ENCODE measurements around the gene SLC44A3.
A peak's percentile ranks its signal among the peaks of the same experiment; 100 is the strongest.
"Not testable (repeated sequence)": the region's sequence is repeated elsewhere in the genome, so short reads cannot be mapped to it uniquely, and the experiment has no call there.

The SLC44A3 gene

DNA sequence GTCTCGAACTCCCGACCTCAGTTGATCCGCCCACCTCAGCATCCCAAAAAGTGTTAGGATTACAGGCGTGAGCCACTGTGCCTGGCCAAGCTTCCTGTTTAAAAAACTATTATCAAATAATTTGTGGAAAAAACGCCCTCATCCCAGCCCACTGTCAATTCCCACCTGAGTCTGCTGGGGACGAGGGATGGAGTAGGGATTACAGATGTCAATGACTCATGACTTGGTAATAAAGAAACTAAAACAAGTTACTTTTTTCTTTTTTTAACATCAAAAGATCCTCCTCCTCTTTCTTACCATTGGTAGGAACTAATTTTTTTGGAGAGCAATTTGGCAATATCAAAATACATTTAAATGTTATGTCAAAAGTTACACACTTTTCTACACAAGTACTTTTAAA lies 97.1 kb downstream of the SLC44A3 start:
- no peak for DNase-seq

DNA sequence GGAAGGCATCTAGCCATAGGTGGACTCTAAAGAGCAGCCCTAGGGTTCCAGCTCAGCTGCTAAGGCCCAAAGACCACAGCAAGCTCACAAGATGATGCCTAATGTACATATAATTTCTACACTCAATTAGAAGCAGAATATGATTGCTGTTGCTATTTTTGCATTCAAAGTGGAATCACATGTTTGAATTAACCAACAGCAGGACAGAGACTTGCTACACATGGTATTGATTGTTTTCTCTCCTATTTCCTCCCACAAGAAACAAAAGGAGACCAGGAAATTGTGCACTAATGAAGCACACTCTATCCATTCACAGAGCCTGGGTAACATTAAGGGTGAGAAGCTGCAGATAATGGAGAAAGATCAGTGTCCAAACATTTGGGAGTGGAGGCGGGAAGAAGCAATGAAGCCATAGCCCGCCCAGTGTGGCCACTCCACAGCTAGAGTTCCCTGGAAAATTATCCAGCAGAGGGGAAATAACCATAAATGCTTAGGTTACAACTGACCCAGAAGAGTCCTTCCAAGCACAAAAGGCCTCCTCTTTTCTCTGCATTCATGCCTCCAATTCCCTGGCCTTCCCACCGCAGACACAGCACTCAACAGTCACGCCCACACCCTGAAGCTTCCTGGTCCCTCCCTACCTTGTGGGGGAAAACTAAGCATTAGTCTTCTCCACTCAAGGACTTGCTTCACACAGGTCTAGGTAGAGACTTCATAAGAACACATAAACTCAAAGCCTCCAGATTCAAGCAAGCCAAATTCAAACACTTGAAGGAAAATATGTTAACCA lies 99.3 kb downstream of the SLC44A3 start:
- no peak for DNase-seq

DNA sequence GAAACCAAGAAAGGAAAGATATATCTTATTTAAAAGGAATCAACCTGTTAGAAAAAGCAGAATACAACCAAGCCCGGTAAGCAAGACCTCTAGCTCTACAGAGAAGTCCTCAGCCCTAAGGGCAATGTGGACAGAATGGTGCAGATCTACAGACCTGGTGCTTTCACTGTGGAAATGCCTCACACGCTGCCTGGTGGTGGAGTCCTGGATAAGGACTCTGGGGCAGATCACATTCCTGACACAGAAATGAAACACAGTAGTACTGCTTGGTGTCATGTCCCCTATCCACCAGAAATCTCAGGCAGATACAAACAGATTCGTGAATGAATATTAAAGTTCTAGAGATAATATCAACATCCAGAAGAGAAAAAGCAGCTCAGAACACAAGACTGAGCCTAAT lies 99.9 kb downstream of the SLC44A3 start:
- DNase-seq = no peak

DNA sequence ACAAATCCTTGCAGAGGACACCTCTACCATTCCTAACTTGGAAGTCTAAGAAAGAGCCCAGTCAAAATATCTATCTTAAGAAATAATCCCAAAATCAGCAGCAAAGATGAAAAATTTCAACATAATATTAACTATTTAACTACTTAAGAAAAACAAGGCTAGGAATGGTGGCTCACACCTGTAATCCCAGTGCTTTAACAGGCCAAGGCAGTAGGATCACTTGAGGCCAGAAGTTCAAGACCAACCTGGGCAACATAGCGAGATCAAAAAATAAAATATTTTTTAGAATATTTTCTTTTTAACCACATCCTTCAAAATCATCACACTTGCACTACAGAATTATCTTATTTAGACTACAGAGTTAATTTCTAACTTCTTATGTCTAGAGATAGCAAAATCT lies 101.8 kb downstream of the SLC44A3 start:
- no peak for DNase-seq

DNA sequence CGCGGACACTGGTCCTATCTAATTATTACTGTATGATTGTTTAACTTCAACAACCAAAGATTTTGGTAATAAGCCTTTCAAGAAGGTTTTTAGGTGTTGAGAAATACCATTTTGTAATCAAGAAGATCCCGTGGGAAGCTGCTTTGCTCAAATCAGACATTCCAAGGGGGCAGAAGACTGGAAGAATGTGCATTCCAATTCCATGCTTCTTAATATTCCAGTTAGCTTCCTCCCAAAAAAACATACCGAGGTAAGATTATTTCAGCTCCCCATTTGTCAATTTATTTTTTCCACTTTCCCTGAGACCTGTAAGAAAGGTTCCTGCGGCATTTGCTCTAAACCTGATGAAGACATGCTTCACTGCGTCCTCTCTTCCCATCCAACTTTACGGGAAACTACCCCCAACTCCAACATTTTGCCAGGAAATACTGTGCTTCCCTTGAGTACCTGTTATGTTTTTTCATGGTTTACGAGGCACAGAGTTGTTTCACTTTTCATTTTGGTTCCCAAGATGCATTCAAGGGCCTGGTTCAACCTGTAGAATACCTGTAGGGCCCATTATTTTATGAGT lies 102.7 kb downstream of the SLC44A3 start:
- DNase-seq = no peak

DNA sequence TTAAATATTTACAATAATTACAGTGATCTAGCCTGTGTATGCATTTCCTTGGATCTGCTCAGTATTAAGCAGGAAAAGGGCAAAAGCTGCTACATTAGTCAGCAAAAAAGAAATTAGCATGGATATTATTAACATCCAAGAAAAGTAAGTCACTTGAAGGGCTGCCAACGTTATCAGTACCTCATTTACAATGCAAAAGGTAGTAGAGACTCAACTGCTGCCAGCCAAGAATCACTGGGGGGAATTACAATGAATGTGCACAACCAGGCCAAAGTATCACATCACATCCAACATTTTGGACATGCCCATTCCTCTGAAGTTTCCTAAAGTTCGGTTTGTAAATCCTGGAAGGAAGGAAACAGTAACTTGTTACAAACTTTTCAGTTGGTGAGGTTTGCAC lies 104.8 kb downstream of the SLC44A3 start:
- DNase-seq = no peak

DNA sequence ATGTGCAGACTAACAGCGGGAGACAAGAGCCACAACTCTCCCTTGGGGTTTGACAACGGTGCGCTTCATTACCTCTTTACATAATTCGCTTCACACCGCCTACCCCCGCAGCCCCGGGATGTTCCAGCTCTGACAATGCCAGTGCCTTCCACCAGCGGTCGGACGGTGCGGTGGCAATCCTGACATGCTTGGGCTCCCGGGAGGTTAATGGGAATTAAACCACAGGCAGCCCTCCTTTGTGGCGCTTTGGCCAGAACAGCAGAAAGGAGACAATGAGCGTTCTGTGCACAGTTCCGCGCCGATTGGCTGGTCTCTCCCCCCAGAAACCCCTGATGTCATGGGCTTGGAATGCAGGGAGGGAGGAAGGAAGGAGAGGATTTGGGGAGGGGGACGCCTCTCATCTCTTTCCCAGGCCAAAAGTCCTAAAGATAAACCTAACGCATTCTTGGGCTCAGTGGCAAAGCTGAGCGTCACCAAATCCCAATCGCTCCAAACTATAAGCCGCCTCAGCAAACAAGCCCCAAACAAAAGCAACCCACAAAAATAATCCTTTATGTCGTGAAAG lies 105.5 kb downstream of the SLC44A3 start:
- peak; percentile 9 for DNase-seq

DNA sequence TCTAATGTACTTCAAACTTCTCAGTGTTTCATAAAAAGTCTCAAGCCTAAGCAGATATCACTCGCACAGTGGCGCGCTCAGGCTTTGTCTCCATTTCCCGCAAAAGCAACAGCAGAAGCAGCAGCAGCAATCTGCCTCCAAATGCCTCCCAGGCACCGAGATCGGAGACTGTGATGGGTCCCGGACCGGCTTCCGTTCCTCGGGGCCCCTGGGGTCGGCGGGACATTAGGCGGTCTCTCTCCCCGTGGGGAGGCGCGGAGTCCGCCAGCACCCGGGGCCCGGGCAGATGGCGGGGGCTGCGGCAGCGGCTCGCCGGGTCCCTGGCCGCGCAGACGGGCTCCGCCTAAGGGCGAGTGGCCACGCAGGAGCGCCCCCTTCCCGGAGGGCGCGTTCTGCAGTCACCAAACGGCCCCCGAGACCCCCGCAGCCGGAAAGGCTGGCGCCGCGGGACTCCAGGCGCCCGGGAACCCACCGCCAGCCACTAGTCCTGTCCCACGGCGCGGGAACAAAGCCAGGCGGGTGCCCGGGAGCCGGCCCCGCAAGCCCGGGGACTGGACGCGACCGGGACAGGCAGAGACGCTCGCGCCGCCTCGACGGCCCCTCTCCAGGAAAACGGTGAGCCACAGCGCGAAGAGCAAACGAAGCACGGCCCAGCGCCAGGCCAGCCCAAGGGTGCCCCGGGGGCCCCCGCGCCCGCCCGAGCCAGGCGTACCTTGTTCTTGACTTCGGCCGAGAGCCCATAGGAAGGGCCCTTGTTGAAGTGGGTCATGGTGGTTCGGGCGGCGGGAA lies 106.2 kb downstream of the SLC44A3 start:
- DNase-seq = peak; percentile 49

DNA sequence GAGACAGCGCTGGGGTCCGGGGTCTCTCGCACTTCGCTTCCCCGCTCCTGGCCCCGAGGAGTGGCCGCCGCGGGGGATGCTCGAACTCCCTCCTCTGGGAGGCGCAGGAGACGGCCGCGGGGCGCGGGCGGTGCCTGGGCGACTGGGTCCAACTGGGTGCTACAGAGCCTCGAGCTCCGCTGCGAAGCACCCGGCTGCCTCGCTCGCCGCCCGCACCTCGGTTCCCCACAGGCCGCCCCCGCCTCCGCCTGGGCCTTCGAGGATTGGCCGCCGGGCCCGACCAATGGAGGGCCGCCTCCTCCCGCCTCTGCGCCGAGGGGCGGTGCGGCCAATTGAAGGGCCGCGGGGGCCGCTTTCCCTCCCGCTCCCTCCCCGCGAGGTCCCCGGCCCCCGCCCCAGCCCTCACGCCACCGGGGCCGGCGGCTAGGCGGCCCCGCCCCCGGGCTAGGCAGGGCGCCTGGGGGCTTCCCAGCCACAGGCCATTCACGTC lies 106.8 kb downstream of the SLC44A3 start, which contains the start of gene CNN3:
Gene CNN3, minus strand, starts transcription at position 196 of the 490 bp plus-strand sequence. CDS start 216 bp downstream, outside the sequence.
- peak; percentile 78 for DNase-seq

DNA sequence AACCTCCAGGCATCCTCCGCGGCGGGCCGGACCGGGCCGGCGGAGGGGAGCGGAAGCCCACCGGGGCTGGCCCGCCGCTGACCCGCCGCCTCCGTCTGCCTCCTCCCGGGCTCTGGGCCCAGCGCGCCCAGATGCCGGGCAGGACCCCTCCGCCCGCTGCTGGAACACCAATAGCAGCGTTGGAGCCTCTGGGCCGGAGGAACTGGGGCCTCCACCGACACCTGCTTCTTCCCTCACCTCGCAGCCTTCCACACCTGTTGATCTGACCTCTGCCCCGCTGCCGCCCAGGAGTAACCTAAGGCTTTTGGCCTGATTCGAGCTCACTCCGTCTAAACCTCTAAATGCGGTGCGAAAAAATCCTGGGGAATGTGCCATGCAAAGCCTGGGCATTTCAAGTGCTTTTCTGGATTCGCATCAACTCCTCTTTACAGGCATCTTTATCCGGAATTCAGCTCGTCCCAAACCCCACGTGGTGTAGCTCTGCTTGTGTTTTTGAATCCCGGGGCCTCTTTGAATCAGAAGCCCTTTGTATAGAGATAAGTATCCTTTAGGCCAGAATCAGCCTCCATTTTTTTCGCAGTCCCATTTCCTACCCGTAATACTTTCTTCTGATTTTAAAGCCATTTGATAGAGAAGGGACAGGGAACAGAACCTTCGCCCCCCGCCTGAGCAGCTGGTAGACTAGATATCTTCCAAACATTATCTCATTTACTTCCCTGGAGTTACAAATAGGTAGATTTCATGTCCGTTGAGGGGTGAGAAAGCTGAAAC lies 107.4 kb downstream of the SLC44A3 start:
- no peak for DNase-seq

DNA sequence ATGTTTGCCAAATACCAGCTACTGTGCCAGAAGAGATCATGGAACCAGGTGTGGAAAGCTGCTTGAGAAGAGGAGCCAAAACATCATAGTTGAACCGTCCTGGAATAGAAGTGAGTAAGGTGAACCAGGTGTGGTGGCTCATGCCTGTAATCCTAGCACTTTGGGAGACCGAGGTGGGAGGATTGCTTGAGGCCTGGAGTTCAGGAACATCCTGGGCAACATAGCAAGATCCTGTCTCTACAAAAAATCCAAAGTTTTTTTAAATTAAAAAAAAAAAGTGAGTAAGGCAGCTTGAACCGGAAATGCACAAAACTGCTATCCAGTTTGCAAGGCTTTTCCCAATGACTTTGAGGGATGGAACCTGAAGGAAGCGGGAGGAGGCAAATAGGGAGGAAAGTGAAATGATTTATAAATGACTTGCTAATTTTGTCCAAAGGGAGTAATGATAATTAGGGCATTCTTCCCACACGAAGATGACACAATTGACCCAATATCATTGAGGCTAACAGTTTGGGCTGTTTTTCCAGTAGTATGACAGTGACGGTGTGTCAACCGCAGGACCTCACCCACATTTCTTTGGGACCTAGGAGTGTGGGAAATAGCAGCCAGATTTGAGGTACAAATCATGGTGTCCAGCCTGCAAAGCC lies 108.3 kb downstream of the SLC44A3 start:
- DNase-seq = no peak

DNA sequence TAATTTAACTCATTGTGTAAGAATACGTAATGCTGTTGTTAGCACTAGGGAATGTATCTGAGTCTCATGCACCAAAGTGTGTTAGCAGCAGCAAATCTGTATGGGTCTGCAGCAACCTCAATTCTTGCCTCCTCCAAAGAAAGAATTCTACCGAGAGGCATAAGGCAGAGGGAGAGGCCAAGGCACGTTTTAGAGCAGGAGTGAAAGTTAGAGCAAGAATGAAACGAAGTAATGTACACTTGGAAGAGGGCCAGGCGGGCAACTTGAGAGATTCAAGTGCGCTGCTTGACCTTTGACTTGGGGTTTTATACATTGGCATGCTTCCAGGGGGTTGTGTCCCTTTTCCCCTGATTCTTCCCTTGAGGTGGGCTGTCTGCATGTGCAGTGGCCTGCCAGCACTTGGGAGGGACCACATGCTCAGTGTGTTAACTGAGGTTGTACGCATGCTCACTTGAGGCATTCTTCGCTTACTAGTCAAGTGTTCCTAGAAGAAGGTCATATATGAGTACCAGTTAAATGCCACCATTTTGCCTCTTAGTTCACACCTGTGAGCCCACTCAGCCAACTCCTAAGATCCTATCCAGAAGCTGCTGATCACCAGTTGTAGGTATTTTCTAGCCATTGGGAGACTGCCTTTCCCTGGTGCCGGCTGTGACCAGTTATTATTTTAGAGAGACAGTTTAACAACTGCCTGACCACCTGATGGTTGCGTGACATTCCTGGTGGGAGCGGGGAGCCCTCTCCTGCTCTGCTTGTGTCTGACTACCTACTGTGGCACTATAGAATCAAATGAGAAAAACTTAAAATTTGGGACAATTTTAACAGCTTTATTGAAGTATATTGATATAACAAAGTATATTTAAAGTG lies 109.4 kb downstream of the SLC44A3 start:
- no peak for DNase-seq

DNA sequence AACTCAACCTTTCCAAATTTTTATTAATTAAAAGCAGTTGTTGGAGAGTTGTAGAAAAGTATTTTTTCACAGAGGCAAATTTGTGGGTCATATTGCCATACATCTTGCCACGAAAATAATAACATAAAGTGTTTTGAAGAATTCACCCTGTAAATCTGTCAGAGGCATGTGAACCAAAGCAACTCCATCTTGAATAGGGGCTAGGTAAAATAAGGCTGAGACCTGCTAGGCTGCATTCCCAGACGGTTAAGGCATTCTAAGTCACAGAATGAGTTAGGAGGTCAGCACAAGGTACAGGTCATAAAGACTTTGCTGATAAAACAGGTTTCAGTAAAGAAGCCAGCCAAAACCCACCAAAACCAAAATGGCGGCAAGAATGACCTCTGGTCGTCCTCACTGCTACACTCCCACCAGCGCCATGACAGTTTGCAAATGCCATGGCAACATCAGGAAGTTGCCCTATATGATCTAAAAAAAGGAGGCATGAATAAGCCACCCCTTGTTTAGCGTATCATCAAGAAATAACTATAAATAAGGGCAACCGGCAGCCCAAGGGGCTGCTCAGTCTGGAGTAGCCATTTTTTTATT lies 111.2 kb downstream of the SLC44A3 start:
- DNase-seq = no peak

DNA sequence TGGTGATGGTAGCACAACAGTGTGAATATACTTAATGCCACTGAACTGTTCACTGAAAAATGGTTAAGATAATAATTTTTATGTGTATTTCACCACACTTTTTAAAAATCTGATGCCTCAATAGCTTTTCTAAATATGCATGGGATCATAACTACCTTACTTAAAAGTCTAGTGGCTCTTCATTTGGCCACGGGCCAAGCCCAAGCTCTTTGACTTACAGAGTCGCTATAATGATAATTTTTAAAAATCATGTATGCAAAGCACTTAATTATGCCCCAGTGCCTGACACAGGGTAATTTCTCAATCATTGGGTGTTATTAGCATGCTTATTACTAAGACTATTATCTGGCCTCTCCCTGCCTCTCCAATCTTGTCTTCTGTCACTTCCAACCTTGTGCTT lies 114.4 kb downstream of the SLC44A3 start:
- DNase-seq = no peak

DNA sequence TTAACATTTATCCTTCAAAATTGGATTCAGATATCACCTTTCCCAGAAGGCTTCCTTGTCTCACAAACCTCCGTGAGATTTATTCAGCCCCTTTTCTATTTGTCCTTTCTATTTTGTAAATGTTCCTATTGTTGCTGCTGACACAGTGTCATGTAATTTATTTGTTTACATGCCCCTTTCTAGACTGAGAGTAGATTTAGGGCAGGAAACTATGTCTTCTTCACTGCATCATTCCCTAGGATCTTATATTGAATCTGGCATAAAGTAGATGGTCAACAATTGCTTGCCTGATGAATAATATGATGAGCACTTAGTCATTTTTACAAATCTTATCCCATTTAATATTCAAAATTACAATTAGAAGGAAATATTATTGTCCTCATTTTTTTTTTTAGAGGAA lies 114.9 kb downstream of the SLC44A3 start:
- no peak for DNase-seq

DNA sequence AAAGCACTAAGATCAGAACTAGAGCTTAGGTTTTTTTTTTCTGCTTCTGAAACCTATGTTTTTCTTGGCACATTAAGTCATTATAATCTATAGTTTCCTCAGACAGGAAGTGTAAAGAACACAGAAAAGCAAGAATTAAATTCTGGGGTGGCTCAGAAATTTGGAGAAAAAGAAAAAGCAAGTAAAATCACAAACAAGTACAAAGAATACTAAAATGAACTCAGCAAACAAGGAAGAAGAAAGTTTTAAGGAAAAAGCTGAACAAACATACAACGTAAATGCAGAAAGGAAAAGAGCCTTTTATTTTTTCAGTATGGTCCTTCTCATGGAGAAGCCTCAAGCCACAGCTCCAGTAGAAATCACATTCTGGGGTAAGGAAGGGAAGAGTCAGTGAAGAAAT lies 115.3 kb downstream of the SLC44A3 start:
- no peak for DNase-seq

DNA sequence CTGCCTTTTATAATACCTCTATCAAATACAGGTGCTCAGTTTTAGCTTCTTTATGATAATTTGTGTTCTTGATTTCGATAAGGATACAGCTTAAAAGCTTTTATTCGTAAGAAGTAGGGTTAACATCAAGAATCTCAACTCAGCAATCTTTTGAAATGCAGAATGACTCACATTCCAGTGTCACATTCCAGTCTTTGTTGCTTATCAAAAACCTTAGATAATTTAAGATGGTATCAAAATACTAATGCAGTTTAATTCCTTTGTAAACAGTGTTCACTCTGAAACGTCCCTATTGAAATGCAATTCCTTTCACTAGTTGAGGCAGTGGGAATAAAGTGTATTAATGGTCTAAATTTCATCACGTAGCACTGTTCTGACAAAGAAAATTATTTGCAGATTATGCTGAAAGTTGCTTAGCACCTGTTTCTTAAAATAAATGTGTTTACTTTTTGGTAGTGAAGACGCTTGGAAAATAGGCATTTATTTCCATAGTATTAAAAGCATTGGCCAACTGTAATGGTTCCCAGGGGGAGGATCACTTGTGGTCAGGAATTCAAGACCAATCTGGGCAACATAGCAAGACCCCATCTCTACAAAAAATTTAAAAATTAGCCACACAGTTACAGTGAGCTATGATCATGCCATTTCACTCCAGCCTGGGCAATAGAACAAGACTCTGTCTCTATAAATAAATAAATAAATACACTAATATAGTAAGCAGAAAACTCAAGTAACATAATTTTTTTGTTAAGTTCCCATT lies 116.9 kb downstream of the SLC44A3 start:
- DNase-seq = no peak

DNA sequence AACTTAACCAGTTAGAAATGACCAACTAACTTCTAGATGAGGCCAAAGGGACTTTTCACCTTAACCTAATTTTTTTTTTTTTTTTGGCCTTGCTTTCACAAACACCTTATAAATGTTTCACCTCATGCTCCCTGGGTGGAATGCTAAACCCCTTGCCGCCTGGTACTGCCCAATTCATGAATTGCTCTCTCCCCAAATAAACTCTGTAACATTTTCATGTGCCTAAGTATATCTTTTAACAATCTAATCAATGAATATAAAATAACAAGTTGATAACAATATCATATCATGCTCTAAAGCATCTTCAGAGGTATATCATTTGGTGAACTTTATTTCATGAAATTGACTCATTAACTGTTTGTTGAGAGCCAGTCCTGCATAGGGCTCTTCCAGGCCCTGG lies 117.7 kb downstream of the SLC44A3 start:
- DNase-seq = no peak

DNA sequence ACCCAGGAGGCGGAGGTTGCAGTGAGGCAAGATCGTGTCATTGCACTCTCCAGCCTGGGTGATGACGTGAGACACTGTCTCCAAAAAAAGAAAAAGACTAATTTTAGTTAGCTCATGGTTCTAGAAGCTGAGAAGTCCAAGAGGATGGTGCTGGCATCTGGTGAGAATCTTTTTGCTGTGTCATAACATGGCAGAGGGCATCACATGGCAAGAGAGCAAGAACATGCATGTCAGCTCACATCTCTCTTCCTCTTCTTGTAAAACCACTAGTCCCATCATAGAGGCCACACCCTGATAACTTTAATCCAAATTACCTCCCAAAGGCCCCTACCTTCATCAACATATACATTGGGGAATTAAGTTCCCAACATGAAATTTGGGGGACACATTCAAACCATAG lies 120.6 kb downstream of the SLC44A3 start:
- no peak for DNase-seq

DNA sequence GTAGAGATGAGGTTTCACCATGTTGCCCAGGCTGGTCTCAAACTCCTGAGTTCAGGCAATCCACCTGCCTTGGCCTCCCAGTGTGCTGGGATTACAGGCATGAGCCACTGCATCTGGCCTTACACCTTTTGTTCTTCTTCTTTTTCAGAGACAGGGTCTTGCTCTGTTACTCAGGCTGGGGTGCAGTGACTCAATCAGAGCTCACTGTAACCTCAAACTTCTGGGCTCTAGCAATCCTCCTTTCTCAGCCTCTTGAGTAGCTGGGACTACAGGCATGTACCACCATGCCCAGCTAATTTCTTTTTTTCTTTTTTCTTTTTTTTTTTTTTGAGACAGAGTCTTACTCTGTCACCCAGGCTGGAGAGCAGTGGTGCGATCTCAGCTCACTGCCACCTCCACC lies 121.3 kb downstream of the SLC44A3 start:
- DNase-seq = not testable (repeated sequence)
